GM10847 (cell line): Measurements from ENCODE around the gene TCEANC.

Experiments
- POLR2A ChIP-seq: IDR thresholded peaks from 2 replicates; pipeline ENCODE4 v1.6.1; 2011; ENCODE audit not compliant: insufficient read length; ENCODE audit errors: extremely low read depth

The TCEANC gene

DNA sequence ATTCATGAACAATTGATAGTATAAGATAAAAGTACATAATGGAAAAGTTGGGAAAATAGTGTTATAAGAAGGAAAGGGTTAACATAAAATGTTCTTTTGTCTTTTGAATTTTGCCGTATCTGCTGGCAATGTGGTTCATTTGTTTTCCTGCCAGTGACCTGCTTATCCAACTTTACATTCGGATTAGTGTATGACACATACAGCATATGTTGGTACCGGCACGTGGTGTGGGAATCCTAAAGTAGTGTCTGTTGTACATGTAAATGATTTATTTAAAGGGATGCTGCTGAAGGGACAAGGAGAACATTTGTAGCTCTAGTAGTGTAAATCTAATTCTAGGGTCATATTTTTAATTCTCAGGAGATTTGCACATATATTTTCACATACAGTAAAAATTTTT, 47.4 kb downstream of the TCEANC start:
- TF ChIP-seq POLR2A, result no peak

DNA sequence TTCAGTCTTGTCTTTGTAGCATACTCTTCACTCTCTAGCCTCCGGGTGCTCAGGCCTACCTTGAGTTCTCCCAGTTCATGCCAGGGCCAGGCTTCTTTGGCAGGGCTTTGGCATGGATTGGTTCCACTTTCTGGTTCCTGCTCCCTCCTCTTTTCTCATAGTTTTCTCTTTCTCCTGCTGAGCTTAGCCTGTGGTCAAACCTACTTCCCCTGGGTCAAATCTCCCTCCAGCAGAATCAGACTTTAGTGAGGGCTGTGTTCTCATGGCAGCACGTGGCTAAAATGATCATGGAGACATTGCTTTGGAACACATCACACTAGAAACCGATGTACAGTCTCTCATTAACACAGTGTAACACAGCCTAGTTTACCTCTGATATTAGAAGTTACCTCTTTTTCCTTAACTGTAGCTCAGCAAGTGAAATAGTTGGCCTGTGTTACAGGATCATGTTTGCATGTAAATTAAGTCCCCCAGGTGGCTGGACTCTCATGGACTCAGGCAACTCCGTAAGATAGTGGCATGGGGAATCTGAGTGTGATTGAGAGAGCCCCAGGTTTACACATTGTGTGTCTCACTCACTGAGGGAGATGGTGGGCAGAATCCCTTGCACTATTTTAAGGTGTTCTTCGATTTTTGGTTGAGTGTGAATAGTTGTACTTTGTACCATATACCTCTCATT, 49.3 kb downstream of the TCEANC start:
- no peak for TF ChIP-seq POLR2A

DNA sequence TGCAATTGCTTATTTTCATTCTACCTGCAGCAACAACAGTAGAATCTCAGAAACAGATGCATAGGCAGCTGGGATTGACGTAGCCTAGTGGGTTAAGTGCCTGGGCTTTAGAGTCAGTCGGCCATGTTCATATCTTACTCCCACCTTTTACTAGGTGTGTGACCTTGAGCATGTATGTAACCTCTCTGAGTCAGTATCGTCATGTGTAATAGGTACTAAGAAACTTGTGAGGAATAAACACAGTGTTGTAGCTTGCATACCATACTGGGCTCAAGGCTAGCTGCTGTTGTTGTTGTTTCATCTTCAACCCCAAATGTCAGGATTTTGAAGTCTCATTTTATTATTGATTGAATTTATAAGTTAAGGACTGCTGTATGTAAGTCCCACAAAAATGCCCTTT, 50.2 kb downstream of the TCEANC start:
- TF ChIP-seq POLR2A, result no peak

DNA sequence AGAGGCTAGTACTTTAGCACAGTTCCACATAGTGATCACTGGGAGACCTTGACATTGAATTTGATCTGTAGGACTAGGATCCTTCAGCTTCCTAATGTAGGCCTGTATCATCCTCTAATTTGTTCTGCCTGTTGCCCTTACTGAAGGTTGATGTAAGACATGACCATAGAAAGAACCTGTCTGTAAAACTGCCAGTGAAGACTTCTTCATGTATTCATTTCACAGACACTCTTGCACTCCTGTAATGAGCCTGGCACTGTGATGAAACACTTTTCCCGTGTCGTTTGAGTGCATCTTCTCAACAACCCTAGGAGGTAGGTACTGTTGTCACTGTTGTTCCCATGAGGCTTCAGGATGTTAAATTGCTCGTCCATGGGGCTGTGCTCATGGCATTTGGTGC, 50.6 kb downstream of the TCEANC start:
- no peak for TF ChIP-seq POLR2A

DNA sequence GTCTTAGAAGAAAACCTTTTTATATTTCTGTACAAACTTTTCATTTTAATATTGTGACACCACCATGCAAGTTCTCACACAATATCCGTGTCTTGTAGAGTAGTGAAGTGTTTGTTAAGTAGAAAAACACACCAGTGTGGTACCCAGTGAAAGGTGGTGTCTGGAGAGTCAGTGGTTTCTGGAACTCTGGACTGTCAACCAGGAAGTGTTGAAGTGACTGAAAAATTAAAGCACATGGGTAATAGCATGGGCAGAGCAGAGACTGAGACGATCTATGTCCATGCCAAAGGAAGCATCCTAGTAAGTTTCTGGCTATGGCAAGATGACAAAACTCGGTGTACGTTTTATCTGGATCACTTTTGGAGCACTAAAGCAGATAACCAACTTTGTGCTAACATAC, 58.2 kb downstream of the TCEANC start:
- TF ChIP-seq POLR2A, result no peak
